HG03280 (cell line): ENCODE results near the gene MEPE.
A peak's percentile ranks its signal among the peaks of the same experiment; 100 is the strongest.

Experiments used
- ATAC-seq: cut with Tn5 transposase; IDR thresholded peaks from one replicate; pipeline ENCODE4 v1.9.1; 2021; ENCODE audit warnings: mild to moderate bottlenecking, moderate library complexity; ENCODE audit not compliant: unreplicated experiment

The MEPE gene, protein sequence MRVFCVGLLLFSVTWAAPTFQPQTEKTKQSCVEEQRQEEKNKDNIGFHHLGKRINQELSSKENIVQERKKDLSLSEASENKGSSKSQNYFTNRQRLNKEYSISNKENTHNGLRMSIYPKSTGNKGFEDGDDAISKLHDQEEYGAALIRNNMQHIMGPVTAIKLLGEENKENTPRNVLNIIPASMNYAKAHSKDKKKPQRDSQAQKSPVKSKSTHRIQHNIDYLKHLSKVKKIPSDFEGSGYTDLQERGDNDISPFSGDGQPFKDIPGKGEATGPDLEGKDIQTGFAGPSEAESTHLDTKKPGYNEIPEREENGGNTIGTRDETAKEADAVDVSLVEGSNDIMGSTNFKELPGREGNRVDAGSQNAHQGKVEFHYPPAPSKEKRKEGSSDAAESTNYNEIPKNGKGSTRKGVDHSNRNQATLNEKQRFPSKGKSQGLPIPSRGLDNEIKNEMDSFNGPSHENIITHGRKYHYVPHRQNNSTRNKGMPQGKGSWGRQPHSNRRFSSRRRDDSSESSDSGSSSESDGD

DNA sequence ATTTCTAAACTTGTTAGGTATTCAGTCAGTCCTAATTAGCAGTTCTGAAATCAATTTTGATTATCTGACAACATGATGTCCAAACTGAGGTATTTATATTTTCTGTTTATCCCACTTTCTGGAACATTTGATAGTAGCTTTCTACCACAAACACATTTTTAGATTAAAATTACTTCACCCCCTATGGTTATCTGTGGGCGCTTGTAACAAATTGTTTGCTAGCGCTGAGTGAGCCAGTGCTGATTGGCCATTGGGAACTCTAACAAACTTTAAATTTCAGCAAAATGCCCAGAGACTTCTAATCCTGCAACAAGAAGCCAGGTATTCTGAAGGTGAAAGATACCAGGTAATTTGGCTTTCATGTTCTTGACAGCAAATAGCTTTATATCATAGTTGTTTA, at the start of gene MEPE:
Gene MEPE (plus strand): TSS at position 301 of the 400 bp plus-strand sequence. CDS start 1,746 bp downstream, outside the sequence.
- ATAC-seq: no peak

DNA sequence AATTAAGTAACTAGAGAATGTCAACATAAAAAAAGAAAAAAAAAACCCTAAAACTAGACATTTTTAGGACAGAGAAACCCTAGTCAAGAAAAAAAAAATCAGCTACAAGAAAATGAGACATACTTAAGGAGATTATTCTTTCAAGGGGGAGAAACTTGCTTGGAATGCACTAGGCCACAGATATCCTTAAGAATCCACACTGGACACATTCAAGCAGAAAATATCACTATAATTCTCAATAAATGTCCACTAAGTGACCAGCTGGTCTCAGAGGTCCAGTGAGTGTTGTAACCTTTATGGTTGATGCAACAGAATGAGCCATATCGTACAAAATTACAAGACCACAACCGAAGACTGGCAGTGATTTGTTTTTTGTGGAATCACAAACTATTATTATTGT, 49.0 kb upstream of the MEPE start:
- no peak for ATAC-seq

DNA sequence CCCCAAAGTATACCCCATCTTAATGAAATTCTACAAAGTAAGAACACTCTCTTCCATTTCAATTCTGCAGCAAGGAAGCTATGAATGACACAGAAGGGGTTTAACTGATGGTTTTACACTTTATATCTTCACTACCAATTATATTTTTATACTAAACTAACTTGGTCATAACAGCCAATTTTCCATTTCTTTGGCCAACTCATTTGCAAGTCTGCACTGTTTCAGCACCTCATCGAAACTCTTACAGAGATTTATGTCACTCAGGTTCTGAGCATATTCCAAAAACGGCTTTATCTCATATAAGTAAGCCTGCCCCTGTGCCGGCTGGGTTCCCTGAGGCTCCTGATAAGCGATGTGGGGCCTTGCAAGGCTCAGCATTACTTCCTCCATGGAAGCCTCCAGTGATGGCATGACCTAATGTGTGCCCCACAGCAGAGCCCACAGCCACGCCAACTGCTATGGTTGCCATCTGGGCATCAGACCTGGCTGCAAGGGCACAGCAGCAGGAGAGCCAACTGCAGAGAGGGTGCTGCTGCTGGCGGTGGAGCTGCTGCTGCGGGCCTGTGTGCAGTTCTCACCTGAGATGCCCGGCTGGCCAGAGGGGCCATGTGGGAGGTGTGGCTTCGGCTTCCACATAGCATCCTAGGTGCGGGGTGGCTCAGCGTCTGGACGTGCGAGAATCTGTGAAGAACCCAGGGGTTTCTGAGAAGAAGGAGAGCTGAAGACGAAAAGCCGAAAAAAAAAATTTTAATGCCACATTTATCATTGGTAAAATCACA, 46.8 kb upstream of the MEPE start:
- no peak for ATAC-seq

DNA sequence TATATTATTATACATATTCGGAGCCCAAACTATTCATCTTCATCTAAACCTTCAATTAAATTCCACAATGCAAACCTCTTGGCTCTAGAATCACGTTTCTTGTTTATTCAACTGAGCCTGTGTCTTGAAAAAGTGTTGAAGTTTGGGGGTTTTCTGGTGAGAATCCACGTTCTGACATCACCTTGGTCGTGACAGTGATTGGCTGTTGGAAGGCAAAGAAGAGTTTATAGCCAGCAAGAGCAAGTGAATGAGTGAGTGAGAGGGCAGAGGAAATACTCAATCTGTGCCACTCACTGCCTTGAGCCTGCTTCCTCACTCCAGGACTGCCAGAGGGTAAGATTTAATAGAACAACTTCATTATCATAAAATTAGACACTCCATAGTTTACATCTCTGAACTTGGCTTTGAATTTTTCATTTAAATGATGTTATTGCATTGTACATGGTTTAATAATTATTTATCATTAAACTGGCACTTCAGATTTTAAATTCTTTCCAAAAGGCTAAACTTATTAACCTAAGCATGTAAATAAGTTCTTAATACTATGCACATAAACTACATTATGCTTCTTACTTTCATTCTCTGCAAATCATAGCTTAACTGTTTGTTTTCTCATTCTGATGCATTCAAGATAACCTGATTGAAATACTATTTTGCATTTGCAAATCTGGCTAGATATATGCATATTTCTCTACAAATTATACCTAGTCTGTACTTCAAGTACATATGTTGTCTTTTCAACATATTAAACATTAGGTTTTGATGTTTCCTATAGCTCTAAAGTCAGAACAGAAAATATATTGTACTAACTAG, 33.3 kb upstream of the MEPE start, which contains the start of gene IBSP:
Gene IBSP (plus strand): TSS at position 254 of the 813 bp plus-strand sequence. CDS start 2,808 bp downstream, outside the sequence.
- ATAC-seq: no peak

DNA sequence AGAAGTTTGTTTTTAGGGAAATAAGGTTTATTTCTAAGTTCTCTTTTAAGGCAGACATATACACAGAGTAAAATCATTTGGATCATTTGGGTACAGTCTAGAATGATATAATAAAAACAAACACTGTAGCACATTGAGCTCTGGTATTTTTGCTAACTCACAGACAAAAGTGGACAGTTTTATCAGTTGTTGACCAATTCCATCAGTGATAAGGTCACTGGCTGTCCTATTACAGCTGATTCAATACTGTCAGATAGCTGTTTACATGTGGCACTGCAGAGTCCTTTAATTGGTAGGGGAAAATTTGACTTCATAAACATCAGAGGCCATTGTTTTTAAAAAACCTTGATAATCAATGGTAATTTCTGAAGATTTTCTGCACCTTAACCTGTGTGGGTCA, 29.9 kb upstream of the MEPE start:
- ATAC-seq: no peak

DNA sequence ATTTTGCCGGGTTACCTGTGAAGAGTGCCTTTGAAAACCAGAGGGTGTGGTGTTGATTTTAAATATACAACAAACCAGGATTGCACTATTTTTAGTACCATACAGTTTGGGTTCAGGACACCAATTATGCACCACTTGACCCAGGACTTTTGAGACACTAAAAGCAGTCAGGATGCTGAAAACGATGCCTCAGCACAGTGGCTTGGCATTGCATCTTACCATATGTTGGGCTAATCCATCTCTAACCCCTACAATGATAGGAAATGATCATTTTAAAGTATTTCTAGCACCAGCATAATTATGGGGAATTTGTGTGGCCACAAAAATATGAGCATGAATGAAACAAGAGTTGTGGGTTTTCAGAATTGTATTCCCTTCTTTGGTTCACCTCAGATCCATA, 29.3 kb upstream of the MEPE start:
- ATAC-seq: no peak

DNA sequence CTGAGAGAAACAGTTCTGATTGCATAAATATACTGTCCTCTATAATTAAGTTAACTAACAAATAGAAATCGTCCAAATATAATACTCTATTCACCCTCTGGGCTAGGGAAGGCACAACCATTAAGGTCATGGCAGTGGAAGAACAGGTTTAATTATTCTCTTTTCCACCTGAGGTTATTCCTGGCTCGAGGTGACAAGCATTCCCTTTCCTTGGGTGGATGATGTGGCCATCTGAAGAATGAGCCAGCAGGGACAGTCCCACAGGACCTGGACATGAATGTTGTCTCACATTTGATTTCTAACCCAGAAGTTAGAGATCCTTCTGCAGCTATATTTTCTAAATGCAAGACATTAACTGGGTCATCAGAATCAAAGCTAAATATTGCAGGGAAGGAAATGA, 27.9 kb upstream of the MEPE start:
- ATAC-seq: no peak

DNA sequence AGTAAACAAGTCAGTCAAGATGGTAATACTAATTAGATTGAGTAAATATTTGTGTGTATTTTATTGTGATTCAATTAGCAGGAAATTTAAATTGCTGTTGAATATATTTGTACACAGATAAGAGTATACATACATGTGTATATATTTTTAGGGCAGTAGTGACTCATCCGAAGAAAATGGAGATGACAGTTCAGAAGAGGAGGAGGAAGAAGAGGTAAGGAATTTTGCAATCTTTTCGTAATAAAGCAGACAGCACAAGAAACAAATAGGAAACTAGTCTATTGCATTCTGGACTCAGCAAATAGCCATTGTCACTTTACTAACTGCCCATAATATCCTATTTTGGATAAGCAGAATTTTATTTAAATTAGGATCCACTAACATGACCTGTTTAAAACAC, 26.8 kb upstream of the MEPE start:
- no peak for ATAC-seq

DNA sequence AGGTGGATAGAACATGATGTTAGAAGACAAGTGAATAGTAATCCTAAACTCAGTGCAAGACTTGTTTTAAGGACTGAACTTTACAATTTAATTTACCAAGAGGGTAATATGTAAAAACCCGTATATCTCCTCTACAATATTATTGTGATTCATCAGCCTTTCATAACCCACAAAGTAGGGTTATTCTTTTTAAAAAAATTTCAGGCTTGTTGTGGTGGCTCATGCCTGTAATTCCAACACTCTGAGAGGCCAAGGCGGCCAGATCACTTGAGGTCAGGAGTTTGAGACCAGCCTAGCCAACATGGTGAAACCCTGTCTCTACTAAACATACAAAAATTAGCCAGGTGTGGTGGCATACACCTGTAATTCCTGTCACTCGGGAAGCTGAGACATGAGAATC, 26.2 kb upstream of the MEPE start:
- no peak for ATAC-seq

DNA sequence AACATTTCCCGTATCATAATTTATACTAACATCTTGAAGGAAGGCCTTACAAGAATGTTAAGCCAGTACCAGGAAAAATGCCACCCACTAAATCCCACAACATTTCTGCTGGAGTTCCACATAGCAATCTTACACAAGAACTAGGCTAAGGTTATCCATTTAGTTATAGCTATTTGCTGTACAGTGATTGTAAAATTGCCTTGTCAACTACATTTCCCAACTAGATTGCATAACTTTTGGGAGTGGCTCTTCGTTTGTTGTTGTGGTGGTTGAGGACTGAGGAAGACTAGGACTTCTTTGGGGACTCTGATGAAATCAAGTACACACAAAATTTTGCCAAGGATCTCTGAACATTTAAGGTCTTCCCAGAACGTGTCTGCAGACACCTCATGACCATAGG, 25.4 kb upstream of the MEPE start:
- no peak for ATAC-seq

DNA sequence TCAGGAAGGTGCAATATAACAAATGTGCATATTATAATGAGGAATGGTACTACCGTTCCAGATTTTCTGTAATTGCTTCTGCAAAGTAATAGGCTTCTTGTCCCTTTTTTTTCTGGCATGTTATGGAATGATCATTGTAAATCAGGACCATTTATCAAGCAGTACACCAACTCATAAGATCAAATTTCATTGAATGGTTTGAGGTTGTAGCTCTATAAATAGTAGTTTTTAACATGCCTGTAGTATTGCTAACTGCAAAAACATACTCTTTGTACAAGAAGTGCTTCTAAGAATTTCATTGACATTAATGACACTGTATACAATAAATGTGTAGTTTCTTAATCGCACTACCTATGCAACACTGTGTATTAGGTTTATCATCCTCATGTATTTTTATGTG, 20.8 kb upstream of the MEPE start:
- no peak for ATAC-seq

DNA sequence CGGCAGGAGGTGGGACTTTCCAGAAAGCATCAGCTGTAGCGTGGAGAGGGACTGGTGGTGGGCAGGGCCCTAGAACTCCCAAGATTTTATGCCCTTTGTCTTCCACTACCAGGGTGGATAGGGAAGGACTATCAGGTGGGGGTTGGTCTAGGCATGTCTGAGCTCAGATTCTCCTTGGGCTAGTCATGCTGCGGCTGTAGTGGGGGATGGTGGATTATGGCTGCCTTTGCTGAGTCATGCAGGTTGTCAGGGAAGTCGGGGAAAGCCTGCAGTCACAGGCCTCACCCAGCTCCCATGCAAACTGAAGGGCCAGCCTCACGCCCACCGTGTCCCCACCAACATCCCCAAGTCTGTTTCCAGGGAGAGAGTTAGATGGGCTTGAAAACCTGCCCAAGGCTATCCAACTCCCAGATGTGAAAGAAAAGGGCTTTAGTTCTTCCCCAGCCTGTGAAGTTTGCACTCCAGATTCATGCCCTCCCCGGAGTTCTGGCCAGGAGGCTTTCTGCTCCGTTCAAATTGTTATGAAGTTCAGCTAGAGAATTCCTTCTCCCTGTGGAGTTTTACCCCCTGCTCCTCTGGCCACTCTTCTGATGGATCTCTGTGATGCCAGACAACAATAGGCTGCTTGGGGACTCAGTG, 13.4 kb upstream of the MEPE start:
- ATAC-seq: no peak

DNA sequence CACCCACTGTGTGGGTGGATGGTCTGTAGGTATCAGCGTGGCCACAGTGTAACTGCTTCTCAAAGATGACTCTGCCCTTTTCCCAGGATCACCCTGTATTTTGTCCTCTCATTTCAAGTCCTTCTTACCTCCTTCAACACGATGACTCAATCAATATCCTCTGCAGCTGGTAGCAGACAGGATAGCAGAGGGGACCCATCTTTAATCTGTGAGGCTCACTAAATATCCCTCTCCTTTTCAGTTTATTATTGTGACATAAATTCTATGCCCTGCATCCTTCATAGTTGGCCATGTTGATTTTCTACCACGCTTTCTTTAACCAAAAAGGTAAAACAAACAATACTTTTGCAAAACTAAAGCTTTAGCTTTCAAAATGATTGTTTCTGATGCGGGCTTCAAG, 9.6 kb upstream of the MEPE start:
- ATAC-seq: no peak

DNA sequence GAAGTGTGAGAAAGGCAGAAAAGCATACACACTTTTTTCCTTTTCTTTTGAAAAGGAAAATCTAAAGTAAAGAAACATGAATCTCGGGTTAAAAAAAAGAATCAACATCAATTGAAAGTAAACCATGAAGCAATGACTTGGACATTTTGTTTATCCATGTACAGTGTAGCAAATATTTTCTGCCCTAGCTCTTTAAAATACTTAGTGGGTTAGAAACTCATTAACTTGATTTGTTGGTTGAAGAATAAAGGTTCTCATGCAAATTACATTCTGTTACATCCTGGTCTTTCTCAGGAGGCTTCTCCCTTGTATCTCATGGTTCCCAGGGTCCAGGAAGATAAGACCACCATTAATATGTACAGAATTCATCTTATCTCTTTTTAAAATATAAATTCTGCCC, 9.0 kb upstream of the MEPE start:
- no peak for ATAC-seq

DNA sequence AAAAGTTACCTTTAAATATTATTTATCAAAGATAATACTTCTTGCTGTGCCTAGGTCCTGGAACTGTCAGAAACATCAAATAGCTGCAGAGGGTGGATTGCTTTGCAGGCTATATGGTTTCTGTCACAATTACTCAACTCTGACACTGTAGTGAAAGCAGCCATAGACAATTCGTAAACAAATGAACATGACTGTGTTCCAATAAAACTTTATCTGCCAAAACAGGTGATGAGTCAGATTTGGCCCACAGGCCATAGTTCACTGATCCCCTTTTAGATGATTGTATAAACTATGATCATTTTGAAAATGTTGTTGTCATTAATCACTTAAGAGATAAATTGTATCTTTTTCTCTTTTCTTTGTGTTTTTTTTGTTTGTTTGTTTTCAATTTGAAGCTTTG, 8.4 kb upstream of the MEPE start:
- ATAC-seq: no peak

DNA sequence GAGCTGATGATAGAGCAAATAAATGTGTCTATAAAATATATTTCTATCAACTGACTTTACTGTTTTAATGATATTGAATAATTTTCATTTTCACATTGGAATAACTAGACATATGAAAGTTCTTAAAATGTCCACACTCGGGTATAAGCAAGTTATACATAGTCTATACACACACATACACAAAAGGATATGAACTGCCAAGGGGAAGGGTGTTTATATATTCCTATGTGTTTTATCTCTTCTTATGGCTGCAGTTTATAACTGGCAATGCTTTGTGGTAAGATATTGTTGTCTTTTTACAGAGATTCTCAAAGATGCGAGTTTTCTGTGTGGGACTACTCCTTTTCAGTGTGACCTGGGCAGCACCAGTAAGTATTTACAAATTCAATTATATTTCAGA, 1.6 kb downstream of the MEPE start:
- no peak for ATAC-seq

DNA sequence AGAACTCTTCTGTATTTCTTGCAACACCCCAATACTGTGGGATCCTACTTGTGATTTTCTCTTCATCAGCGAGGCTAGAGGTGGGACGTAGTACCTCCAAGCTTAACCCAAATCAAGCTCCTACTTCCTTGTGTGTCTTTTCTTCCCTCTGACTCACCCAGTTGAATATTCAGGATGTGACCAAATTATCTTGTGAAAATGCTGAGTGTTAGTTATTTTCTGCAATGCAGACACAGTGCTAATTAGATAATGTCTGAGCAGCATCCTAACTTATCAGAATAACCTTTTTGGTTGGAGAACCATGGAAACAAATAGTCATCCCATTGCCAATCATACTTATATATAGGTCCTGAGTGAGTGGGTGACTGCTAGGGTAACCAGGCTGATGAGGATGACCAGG, 2.4 kb downstream of the MEPE start:
- no peak for ATAC-seq

DNA sequence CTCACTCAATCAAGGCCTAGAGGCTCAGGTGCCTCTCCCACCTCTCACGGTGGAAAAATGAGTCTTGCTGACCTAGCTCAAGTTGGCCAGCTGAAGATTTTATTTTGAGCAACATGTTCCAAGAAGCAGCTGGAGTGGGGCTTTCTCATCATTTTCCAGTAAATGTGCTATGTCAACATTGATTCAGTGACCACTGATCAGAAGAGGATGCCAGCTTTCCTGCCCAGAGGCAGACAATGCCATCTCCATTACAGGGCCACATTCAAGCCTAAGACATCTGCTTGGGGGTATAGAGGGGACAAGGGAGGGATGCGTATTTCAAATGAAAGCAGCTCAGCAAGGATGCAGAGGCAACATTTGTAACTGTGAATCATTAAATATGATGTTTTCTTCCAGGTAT, 3.0 kb downstream of the MEPE start:
- no peak for ATAC-seq

DNA sequence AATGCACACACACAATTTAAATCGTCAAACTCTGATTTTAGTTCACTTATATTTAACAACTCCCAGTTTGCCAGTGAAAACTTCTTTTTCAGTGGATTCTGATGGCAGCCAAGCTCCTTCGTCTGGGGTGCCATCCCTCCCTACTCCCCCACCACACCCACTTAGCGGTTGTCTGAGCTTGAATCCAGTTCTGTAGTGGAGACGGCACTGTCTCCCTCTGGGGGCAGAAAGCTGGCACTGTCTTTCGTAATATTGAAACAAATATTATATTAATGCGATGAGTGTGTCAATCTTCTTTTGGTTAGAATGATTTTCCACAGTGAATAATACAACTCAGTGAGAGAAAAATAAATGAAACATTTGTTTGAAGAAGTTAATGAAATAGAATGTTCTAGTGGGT, 5.4 kb downstream of the MEPE start:
- ATAC-seq: no peak

DNA sequence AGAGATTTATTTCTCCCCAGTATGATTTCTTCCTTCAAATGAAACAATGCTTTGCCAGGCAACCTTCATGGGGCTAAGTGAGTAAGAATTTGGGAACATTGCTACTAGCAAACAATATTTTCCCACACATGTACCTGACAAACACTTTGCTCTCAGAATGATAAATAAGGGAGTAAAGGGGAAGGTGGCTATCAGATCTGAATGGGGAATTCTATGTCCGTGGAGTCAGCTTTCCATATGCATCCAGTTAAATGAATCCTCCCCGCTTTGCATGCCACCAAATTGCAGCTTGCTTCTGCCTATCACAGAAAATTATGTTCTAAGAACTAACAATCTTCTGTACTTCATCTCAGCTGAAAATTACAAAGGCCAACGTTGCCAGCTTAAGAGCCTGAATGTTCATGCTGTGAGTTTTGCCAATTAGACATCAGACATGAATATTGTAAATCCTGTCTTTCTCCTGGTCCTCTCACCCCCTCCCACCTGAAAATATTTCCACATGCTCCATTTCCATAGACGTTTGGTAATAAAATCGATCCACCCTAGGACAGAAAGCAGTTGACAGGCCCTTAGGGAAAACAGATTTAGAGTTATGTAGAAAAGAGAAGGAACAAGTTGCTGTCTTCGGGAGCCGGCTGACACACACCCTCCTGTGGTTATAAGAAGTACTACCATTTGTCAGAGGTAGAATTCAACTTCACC, 6.3 kb downstream of the MEPE start:
- peak; percentile 68 for ATAC-seq
